HG02981 (cell line): Measurements from ENCODE around the gene F13B.
"Not testable (repeated sequence)": the region's sequence is repeated elsewhere in the genome, so short reads cannot be mapped to it uniquely, and the experiment has no call there.

Source experiments
- ATAC-seq: cut with Tn5 transposase; IDR thresholded peaks from one replicate; pipeline ENCODE4 v1.9.1; 2021; ENCODE audit warnings: mild to moderate bottlenecking, moderate library complexity; ENCODE audit not compliant: unreplicated experiment

Gene F13B

DNA sequence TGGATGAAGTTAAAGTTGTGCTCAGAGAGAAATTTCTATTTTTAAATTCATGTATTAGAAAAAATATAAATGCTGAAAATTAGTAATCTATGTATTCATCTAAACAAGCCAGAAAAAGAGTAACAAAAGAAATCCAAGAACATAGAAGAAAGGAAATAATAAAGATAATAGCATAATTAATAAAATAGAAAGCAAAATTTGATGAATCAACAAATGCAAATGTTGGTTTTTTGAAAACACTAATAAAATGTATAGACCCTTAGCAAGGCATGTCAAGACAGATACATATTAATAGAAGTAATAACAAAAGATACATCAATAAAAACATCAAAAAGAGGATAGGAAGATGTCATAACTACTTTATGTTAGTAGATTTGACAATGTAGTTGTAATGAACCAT lies 18.0 kb downstream of the F13B start:
- ATAC-seq, result no peak

DNA sequence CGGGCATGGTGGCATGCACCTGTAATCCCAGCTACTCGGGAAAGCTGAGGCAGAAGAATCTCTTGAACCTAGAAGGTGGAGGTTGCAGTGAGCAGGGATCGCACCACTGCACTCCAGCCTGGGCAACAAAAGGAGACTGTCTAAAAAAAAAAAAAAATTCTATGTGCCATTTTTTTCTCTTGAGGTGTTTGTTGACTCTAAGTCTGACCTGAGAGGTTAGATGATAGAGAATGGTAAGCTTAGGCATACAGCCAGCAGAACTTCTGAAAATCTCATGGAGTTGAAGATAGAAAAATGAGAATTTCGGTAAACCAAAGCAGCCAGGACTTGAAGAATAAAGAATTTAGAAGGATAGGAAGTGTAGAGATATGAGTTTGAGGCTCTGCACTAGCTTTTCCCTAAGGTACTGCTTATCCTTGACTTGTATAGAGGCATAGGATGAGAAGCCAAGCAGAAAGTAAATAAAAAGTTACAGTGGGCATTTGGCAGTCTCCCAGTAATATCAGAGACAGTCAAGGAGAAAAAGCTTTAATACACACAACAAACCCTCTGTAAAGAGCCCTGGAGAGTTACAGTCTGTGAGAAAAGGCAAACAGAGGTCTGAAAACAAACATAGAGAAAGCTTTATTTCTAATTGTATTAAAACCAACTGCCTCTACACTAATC lies 24.3 kb downstream of the F13B start:
- no peak for ATAC-seq

DNA sequence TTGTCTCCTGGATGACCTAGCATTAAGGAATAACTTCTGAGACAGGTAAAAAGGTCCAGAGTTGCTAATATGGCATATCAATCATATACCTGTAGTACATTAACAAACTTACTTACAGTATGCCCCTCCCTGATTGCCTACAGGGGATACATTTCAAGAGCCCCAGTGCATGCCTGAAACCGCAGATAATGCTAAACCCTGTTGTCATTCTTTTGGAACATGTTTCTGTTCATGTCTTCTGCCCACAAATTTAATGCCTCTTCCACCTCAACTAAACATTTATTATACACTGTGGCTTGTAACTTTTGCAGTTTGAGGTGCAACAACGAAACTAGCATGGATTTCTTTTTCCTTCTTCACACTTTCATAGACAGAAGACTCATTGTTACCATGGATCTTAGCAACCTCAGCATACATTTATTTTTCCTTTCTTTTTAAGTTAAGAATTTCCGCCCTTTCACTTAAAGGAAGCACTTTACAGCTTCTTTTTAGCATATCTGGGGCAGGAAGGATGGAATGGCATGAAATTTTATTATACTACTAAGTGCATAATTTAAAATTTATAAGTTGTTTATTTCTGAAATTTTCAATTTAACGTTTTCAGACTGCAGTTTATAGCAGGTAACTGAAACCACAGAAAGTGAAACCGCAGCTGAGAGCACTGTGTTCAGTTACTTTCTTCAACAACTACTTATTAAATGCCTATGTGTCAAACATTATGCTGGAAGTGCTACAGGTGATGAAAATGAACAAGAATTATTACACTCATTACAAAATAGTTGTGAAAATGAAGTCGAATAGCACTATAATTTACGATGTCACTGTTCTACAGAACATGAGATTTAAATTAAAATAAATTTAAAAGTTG lies 25.3 kb downstream of the F13B start:
- ATAC-seq, result no peak

DNA sequence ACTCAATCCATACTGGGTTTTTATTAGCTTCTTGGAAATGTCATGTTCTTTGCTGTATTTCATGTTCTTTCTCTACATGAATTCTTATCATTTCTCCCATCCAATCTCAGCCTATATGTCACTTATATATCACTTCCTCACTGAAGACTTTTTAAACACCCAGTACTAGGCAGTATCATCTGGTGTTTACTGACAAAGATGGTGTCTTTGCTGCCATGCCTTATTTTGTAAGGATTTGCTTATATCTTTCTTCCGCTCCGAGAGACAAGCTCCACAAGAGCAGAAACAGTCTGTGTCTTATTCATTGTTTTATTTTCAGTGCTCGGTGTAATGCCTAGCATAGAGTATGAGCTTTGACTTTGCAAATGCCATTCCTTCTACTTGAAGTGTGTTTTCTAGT lies 30.2 kb downstream of the F13B start:
- ATAC-seq, result no peak

DNA sequence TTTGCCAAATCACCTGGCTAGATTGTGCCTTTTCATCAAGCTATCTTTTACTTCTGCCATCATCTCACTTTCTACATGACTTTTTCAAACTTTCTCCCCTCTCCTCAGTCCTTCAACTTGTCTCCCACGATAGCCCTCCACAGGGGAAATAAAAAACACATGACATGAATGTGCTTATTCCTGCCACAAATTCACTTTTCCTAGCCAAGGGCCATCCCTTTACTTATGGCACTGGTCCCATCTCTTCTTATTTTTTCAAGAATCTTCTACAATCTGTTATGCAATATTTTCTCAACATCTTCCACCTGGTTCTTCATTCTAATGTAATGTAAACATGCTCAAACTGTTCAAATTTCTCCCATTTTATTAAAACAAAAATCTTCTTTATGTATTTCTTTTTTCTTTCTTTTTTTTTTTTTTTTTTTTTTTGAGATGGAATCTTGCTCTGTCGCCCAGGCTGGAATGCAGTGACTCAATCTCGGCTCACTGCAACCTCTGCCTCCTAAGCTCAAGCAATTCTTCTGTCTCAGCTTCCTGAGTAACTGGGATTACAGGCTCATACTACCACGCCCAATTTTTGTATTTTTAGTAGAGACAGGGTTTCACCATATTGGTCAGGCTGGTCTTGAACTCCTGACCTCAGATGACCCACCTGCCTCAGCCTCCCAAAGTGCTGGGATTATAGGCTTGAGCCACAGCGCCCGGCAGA lies 32.3 kb downstream of the F13B start:
- ATAC-seq, result not testable (repeated sequence)

DNA sequence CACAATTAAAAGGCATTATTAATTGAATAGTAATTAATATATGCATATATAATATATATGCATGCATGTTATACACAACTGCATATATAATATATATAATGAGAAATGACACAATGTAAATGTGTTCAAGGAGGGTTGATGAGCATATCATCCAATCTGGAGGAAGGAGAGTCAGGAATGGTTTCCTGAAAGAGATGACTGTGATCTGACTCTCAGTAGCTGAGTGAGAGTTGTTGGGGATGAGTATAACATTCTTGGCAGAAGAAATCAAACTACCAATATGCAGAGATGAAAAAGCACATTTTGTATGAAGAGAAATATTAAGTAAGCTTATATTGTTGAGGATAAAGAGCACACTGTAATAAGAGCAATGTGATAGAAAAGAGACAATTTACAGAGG lies 37.3 kb downstream of the F13B start:
- no peak for ATAC-seq

DNA sequence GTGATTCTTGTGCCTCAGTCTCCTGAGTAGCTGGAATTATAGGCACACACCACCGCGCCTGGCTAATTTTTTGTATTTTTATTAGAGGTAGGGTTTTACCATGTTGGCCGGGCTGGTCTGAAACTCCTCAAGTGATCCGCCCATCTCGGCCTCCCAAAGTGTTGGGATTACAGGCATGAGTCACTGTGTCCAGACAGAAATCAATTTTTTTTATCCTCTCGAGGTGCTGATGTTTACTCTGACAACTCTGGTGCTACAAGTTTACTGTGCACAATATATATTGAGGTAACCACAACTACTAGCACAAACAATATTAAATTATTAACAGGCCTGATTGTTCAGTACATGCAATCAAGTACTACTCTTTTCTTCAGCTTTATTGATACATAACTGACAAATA lies 39.7 kb downstream of the F13B start:
- ATAC-seq, result no peak

DNA sequence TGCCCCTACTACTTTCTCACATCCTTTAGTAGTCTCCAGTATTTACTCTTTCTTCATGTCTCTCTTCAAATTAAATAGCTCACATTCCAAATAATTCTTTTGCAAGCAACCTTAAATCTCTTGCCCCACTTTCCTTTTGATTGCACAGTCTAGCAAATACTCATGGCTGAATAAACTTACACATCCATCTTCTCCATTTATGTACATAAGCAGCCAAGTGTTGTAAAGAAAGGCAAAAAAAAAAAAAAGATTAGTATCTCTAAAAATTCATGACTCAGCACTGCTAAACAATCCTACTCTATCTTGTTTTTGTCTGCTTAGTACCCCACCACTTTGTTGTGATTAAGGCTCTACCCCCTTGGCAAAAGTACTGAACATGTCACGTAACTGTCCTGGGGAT lies 42.6 kb downstream of the F13B start:
- ATAC-seq, result no peak

DNA sequence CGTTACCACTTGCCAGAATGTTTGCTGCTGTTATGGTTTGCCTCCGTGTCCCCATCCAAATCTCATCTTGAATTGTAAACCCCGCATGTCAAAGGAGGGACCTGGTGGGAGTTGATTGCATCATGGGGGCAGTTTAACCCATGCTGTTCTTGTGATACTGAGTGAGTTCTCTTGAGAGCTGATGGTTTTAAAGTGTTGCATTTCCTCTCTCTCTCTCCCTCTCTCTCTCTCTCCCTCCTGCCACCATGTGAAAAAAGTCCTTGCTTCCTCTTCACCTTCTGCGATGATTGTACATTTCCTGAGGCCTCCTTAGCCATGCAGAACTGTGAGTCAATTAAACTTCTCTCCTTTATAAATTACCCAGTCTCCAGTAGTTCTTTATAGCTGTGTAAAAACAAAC lies 45.3 kb downstream of the F13B start:
- ATAC-seq, result no peak

DNA sequence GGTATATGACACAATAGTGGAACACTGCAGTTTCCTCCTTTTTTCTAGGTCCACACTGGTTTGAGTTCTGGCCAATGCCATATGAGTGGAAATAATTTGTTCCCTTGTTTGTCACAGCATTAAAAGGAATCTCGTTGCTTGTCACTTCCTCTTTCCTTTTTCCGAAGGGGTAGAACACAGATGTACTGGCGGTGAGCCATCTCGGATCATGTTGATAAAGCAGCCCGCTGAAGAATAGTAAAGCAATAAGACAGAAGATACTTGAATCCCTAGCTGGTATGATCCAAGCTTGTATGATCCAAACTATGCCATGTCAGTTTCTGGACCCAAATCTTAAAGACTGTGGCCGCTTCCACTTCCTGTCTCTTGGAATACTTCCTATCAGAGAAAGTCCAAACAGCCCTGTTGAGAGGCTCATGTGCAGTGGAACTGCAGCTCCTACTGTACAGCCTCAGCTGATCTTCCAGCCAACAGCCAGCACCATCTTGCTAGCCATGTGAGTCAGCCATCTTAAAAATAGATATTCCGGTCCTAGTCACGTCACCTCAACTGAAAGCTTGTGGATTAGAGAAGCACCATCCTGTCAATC lies 49.4 kb downstream of the F13B start:
- no peak for ATAC-seq

DNA sequence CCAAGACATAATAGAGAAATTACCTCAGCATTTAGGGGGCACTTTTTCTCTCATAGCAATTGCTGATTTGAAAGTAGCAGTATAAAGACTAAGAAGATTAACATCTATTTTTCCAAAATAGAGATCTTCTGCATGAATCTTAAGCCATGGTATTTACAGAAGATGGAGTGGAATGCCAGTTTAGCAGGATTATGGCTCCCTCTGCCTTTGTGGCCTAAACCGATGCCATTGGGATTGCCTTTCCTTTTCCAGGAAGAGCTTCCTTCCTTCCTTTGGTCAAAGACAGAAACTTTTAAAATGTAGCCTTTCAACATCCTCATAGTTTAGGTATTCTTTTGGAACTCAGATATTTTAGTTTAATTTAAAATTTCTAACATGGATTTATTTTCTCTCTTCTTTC lies 50.3 kb downstream of the F13B start:
- no peak for ATAC-seq

DNA sequence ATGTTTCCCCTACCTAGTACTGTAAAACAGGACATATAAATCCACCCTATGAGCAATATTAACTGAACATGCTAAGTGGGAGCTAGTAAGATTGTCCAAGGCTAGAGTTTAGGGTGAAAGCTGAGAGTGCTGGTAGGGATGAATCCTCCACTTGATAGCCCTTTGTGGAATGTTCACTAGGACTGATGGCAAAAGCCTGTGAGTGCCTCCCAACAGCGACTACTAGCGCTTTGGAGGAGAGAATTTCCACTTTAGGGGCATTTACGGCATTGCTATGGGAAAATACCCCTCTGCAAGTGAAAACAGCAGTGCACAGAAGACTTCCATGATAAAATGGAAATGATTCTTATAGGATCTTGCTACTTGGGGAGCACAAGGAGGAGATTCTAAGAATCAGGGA lies 53.8 kb downstream of the F13B start:
- ATAC-seq, result no peak

DNA sequence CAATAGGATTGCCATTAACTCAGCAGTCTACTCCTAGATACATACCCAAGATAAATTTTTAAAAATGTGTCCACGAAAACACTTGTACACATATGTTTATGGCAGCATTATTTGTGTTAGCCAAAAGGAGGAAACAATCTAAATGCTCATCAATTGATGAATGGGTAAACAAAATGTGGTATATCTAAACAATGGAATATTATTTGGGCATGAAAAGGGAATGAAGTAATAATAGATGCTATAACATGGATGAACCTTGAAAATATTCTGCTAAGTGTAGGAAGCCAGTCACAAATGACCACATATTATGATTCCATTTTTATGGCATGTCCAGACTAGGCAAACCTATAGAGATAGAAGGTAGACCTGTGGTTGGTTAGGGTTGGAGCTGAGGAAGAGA lies 55.4 kb downstream of the F13B start:
- no peak for ATAC-seq

DNA sequence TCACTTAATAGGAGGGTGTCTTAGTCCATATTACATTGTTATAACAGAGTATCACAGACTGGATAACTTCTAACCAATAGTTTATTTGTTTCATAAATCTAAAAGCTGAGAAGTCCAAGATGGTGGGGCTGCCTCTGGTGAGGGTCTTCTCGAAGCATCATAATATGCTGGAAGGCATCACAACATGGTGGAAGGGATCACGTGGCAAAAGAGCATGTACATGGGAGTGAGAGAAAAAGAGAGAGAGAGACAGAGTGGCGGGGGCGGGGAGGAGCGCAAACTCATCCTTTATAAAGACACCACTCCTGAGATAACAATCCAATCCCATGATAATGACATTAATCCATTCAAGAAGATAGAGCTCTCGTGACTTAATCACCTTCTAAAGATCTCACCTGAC lies 58.2 kb downstream of the F13B start:
- ATAC-seq, result no peak

DNA sequence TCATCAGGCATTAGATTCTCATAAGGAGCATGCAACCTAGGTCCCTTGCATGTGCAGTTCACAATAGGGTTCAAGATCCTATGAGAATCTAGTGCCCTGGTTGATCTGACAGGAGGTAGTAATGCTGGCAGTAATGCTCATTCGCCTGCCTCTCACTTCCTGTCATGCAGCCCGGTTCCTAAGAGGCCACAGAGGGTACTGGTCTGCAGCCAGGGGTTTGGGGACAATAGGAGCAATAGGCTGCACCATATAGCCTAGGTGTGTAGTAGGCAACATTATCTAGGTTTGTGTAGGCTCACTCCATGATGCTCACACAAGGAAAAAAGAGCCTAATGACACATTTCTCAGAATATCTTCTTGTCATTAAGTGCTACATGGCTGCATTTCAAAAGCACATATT lies 63.9 kb downstream of the F13B start:
- no peak for ATAC-seq

DNA sequence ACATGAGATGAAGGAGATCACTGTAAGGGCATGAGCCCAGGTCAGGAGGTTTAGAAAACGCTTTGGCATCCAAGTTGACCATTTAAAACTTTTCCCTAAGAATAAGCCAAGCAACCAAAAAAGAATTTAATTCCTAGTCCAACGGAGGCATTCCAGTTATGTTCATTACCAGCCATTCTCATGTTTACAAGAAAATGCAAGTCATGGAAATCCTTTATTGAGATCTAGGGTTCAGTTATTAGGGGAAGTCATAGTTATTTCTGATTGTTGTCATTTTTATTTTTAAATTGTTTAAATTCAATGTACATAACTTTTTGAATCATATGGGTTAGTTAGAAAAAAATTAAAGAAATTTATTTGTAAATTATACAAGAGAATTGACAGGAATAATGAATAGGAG lies 65.2 kb downstream of the F13B start:
- no peak for ATAC-seq

DNA sequence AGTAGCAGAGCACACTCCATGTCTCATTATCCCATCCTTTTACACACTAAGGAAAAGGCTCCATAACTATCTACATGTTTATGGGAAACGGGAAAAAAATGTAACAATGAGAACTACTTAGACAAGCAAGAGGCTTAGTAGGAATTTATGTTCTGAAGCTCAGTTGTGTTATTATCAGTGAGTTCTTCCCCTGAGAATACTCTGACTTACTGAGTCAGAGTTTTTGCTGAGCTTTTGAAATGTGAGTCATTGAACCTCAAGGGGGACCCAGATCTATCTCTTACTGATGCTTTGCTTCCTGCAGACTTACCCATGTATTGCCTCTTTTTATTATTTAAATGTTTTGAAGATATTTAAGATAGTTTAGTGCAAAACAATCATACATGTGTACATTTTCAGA lies 69.6 kb downstream of the F13B start:
- ATAC-seq, result no peak

DNA sequence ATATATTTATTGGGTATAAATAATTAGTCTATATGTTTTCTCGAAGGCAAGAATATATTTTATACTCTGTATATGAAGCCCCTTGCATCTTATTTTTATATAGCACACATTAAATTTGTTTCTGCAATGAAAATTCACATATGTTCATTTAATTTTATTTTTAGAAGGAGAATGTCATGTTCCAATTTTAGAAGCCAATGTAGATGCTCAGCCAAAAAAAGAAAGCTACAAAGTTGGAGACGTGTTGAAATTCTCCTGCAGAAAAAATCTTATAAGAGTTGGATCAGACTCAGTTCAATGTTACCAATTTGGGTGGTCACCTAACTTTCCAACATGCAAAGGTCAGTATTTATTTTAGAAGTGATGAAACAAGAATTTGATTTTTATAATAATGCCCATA lies 73.1 kb downstream of the F13B start:
- no peak for ATAC-seq

DNA sequence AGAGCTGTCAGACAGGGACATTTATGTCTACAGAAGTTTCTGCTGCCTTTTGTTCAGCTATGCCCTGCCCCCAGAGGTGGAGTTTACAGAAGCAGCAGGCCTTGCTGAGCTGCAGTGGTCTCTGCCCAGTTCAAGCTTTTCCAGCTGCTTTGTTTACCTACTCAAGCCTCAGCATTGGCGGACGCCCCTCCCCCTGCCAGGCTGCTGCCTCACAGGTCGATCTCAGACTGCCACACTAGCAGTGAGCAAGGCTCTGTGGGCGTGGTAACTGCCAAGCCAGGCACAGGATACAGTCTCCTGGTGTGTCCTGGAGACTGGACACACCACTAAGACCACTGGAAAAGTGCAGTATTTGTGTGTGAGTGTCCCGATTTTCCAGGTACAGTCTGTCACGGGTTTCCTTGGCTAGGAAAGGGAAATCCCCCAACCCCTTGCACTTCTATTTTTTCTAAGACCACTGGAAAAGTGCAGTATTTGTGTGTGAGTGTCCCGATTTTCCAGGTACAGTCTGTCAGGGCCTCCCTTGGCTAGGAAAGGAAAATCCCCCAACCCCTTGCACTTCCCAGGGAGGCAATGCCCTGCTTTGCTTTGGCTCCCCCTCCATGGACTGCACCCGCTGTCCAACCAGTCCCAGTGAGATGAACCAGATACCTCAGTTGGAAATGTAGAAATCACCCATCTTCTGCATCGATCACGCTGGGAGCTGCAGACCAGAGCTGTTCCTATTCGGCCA lies 75.0 kb downstream of the F13B start:
- ATAC-seq, result not testable (repeated sequence)
